HG03442 (cell line): ENCODE measurements around the gene SIX5.

Source experiments
- ATAC-seq: cut with Tn5 transposase; IDR thresholded peaks from one replicate; pipeline ENCODE4 v1.9.1; 2021; ENCODE audit warnings: mild to moderate bottlenecking, moderate library complexity; ENCODE audit not compliant: unreplicated experiment

SIX5 gene

DNA sequence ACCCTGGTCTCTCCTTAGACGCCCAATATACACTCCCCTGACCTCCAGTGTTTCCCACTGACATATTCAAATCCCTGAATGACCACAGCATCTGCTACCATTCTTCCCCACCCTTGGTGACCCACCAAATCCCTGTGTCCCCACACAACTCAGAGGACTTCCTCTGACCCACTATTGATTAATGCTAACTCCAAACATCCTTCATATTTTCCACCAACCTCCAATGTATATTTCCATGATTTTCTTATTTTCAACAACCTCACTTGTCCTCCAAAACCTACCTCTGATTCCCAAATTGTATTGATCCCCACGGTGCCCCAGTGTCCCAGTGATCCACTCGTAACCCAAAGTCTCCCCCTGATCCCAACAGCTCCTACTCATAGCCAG, 24.1 kb upstream of the SIX5 start:
- no peak for ATAC-seq

DNA sequence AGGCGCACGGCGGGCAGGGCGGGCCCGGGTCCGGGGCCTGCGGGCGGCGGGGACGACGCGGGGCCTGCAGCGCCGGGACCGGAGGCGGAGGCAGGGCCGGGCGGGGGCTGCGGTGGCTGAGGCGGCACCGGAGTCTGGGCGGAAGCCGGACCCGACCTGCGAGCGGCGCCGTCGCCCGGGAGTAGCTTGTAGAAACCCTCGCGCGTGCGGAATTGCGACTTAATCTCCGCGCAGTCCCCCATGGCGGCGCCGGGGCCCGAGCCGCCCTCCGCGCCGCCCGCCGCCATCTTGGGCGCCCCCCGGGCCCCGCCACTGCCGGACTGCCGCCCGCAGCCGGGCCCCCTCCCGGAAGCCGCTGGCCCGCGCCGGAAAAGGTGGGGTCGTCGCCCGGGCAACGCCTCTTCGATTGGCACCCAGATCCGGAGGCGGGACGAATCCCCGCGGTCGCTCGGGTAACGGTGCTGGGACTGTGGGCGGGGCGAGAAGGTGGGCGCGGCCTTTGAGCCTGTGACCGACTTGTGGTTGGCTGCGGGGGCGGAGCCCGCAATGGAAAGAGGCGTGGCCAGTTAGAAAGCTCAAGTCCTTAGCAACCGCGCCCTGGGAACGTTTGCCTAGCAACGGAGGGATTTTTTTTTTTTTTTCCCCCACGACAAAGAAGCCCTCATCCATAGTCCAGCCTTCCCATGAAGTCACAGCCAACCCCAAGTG, 23.6 kb upstream of the SIX5 start, which contains the start of gene DMWD:
DMWD (minus strand) TSS at position 376 of the 708 bp plus-strand sequence; CDS start at position 287, 89 bp downstream.
- ATAC-seq = peak; percentile 90

DNA sequence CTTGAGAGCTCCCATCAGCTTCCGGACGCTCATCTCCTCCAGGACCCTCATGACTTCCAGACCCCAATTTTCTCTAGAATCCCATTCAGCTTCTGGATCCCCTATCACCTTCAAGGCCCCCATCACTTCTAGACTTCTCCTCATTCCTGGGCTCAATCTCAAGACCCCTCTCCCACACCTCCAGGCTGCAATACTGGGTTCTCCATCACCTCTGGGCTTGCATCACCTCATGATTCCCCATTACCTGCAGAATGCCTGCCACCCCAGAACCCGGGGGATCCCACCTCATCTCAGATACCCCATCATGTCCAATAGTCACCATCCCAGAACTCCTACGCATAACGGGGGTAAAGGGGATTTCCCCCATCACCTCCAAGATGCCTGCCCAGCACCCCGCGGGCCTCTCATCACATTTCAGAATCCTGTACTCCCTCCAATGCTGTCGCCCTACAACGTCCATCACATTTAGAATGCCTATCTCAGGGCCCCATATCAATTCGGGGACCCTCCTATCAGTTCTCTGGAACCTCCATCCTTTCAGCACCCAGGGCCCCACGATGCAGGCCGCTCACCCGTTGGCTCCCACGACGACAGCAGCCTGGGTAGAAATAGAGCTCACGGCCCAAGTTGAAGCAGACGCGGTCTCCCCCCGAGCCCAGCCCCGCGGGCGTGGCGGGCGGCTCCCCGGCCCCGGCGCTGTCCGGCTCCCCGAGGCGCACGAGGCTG, 22.9 kb upstream of the SIX5 start:
- no peak for ATAC-seq

DNA sequence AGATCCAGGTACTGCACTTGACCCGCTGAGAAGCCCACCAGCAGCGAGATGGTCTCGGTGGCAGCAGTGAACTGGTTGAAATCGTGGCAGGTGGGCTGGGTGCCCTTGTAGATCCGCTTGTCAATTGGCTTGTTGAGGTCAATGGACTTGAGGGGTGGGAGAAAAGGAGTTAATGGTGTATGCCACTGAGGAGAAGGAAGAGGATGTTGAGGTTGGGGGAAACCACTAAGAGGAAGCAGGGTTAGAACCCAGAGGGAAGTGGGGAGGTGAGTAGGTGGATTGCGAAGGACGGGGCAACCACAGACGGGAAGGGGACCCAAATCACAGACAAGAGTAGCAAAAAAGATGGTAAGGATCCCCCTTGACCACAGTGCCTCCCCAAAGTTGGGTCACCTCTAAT, 21.9 kb upstream of the SIX5 start:
- no peak for ATAC-seq

DNA sequence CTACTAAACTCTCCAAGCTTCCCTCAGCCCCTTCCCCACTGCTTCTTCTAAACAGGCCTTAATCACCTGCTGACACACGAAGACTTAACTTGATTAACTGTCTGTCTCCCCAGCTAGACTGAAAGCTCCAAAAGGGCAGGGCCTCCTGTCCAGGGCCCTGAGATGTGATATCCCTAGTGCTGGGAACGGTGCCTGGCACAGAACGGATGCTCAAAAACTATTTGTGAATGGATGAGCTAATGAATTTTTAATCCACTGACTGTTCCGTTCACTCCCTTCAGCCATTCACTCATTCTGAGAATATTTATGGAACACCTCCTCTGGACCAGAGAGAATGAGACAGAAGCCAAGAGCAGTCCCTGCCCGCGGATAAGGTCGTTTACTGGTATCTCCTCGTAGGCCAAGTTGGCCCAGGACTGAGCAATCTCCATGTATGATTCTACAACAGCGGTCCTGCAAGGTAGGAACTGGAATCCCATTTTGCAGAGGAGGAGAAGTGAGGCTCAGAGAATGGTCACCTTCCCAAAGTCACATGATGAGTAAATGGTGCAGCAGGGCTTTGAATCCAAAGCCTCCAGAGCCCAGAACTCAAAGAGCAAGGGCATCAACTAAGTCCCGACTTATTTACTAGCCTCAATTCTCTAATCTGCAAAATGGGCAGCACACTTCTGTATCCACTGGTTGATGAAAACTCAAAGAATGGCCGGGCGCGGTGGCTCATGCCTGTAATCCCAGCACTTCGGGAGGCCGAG, 20.2 kb upstream of the SIX5 start:
- ATAC-seq = no peak

DNA sequence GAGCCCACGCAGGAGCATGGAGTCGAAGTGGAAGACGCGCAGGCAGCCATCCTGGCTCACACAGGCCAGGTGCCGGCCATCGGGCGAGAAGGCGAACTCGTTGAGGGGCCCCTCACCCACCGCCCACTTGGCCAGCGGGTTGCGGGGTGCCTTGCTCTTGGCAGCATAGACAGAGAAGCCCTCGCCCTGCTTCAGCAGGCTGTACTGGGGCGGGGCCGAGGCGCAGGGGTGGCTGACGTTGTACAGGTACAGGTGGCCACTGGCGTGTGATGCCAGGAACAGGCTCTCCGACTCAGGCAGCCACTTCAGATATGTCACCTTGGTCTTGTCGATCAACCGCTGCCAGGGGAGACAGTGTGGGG, 17.5 kb upstream of the SIX5 start:
- no peak for ATAC-seq

DNA sequence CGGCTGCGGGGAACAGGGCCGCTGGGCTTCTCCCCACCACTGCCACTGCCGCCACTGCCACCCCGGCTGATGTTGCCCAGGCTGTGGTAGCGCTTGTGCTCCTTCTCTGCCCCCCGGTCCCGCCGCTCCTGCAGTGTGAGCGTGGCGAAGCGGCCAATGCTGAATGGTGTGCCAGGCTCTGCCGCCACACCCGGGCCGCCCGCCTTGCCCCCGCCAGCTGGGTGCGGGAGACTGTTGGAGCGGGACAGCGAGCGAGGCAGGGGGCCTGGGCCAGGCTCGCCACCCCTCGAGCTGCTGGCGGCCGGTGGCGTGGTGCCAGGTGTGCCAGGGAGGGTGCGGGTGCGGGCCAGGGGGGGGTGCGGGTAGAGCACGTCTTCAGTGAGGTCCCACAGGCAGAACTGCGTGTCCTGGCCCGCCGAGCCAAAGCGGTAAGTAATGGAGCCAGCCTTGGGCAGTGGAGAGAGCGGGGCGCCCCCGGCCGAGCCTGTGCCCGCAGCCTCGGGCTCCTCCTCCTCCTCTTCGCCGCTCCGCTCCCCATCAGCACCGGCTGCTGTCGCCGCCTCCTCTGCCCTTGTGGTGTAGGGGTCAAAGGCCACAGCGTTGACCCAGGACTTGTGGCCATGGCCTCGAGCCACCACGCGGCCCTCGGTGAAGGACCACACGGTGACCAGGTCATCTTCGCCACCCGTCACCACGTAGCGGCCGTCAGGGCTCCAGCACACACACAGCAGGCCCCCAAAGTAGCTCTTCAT, 16.9 kb upstream of the SIX5 start:
- no peak for ATAC-seq

DNA sequence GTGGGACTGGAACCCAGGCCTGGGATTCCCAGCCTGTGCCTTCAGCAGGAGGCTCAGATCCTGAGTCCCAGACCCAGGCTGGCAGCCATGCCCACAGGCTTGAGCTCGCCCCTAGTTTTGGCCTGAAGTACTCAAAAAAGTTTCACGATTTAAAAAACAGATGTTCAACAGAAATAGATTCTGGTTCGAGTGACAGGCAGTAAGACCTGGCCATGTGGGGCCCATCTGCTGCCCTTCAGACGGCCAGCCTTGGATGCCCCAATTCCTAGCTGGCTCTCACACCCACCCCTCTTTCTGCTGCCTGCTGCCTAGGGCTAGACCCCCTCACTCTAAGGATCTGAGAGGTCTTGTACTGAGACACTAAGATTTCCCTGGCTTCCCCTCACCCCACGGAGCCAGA, 16.0 kb upstream of the SIX5 start:
- ATAC-seq = no peak

DNA sequence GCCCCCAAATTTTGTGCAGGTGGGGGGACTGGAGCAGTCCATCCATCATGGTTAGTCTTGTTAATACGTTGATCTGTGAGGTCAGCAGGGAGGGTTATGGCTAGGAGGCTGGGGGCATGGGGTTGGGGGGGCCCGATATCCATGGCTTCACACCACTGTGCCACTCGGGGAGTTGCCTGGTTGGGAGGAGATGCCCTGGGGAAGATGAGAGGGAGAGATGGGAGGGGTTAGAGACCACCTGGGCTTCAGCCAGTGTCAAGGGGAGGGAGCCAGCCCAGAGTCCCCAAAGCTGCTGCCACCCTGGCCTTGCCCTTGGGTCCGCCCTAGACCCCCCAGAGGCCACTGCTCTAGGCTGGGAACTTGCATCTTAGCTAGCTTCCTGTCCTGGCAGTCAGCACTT, 15.0 kb upstream of the SIX5 start:
- ATAC-seq = no peak

DNA sequence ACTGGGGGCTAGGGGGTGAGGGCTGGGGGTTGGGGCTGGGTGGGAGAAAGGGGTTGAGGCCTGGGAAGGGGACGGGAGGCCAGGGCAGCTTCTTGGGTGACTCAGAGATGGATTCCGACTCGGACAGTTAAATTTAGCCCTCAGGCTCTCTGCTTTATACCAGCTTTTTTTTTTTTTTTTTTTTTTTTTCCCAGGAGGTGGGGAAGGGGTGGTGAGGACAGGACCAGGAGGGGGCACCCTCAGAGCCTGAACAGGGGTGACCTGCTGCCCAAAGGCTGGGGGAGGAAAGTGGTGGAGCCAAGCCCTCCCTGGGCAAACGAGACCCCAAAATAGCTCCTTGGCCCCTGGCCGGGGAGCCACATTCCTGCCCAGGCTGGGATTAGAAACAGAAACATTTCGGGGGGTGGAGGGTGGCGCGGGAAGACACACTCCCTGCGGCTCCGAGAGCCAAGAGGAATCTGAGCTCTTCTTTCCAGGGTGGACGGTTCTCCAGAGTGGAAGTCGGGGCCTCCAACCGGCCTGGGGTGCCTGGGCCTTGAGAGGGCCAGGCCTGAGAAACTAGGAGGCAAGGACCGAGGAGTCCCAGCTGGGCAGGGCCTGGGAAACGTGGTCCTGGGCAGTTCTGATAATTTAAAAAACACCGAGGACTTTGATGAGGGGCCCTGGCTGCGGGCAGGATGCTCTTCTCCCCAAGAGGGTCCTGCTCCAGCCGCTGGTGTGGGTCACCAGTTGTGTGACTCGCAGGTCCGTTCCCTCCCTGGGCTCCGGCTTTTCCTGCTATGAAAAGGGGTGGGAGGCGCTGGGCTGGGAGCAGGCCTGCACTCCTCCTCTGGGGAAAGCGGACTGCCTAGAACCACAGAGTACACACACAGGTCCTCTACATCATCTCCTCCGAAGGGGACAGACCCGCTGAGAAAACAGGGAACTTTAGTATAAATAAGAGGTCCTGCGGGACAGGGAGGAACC, 14.1 kb upstream of the SIX5 start:
- no peak for ATAC-seq

DNA sequence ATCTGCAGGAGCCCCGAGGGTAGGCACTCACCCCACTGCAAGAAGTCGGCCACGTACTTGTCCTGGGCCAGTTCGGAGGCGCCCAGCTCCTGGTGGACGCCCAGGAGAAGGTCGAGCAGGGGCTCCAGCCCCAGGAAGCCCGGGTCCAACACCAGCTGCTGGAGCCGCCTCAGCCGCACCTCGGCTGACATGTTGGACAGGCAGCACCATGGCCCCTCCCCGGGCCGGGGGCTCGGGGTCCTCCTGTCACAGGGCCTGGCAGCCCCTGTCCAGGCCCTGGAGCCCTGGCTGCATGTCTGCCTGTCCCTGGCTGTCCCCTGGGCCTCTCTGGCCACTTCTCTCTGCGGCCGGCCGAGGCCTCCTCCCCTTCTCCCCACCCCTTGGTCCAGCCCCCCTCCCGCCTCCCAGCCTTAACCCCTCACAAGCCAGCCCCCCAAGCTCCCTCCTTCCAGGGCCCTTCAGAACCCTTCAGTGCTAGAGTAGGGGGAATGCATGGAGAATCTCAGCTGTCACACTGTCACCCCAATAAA, 13.2 kb upstream of the SIX5 start, which contains the start of gene DMPK:
DMPK (minus strand) TSS at position 329 of the 530 bp plus-strand sequence; CDS start at position 191, 138 bp downstream.
- no peak for ATAC-seq

DNA sequence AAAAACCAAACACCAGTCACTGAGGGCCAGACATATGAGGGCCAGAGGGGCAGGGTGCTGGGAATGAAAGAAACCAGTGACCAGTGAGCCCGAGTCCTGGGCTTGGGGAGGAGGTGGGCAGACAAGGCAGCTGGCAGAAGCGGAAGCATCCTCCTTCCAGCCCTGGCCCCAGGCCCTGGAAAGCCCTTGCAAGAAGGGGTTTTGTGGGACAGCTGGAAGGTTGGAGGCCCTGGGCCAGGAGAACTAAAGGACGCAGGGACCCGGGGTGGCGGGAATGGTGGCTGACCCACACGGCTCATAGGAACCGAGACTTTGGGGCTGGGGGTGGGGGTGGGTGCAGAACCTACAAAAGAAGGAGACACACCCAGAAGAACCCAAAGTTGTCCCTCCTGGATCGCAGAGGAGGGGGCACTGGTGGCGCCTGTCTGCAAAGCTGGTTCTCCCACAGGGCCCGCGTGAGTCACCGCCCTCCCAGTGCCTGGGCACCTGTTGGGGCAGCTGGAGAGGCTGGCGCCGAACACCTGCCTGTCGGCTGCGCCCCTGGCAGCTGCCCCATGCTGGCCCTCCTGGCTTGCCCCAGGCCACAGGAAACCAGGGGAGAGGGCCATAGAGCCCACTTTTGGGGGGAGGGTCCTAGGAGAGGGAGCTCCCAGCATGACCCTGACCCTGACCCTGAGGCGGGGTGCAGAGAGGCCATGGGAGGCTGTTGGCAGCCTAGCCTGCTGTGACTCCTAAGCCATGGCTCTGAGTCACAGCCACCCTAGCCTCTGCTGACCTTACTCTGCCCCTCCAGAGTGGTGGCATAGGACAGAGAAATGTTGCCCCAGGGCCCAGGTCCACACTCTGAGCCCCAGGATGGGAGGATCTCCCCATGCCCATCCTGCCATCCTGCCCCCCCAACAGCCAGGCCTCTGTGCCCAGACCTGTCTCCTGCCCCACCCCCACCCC, 12.4 kb upstream of the SIX5 start:
- no peak for ATAC-seq

DNA sequence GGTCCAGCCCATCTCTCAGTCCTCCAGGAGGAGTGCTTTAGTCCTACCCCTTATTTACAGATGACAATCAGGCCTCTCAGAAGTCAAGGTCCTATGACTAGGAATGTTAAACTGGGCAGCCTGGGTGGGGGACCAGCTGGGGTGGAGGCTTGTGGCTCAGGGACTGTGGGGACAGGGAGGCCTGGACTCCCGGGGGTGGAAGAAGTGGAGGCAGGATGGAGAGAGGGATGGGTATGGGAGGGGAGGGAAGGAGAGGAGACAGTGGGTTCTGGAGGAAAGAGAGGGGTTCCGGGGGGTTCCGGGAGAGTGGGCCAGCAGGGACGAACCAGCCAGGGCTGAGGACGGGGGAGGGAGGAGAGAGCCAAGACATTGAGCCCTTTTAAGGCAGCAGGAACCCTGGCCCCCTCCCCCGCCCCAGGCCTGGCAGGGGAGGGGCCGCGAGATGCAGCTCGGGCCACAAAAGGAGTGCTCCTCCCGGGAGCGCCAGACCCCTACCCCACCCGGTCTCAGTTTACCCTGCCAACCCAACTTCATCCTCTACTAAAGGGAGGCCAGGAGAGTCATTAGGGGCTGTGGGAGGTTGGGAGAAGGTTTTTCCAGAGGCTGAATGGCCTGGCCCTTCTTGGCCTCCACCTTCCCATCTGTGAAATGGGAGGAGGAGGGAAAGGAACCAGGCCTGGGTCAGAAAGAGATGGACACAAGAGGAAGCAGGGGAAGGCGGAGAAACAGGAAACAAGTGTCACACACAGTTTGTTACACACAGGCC, 11.6 kb upstream of the SIX5 start:
- no peak for ATAC-seq

DNA sequence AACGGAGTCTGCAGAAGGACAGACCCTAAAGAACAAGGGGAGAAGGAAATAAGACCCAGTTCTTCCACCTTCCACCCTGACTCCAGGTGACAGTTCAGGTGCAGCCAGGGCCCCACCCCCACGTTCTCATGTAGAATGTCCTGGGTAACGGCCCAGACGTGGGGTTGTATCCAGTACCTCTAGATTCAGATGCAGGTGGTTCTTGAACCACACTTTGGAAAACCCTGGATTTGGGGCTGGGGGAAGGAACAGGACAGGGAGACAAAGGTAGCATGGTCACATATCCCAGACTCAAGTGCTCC, 11.0 kb upstream of the SIX5 start:
- ATAC-seq = no peak

DNA sequence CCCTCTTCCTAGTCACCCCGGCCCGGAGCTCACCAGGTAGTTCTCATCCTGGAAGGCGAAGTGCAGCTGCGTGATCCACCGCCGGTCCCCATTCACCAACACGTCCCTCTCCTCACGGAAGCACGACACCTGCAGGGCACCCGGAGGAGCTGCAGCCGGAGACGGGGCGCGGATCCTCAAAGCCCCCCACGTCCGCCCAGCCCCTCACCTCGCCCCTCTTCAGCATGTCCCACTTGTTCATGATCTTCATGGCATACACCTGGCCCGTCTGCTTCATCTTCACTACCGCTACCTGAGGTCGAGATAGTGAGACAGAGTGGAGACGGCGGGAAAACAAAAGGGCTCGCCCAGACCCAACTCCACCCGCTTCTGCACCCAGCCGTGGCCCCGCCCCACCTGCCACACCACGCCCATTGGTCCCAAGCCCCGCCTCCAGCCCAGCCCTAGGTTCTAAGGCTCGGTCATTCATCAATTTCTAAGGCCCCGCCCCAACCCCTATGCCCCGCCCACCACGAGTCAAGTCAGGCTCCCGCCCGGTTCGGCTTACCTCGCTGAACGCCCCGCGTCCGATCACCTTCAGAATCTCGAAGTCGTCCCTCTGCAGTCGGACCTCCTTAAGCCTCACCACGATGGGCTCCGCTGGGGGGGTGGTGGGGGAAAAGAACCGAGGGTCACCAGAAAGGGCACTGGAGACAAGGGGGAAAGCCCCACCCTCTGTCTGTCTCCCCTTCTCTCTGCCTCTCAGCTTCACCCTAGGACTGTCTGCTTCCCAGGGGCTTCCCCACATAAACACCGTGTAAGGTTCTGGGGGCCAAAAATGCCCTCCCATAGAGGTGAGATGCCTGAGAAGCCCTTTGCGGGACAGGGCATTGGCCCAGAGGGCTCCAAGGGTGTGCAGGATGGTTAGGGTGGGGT, 10.4 kb upstream of the SIX5 start:
- ATAC-seq = peak; percentile 51

DNA sequence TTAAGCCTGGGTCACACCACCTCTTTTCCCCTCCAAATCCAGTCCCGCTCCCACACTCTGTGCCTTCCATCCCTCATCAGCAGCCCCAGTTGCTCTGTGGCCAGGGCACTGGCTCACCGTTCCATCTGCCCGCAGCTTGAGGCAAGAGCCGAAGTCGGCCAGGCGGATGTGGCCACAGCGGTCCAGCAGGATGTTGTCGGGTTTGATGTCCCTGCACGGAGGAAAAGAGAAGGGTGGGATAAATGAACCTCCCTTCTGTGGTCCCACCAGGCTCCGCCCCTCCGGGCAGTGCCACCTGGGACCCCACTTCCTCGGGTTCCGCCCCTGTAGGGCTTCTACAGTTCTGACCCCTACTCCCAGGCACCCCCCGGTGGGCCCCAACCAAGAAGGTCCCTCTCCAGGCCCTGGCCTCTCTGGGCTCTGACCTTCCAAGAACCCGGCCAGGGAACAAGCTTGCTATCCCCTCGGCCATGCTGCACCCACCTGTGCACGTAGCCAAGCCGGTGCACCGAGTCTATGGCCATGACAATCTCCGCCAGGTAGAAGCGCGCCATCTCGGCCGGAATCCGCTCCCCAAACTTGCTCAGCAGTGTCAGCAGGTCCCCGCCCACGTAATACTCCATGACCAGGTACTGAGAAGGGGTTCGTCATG, 9.1 kb upstream of the SIX5 start:
- no peak for ATAC-seq
